ENCODE measurements around the gene GGTLC2.
"Not testable (repeated sequence)": the region's sequence is repeated elsewhere in the genome, so short reads cannot be mapped to it uniquely, and the experiment has no call there.

The GGTLC2 gene

DNA sequence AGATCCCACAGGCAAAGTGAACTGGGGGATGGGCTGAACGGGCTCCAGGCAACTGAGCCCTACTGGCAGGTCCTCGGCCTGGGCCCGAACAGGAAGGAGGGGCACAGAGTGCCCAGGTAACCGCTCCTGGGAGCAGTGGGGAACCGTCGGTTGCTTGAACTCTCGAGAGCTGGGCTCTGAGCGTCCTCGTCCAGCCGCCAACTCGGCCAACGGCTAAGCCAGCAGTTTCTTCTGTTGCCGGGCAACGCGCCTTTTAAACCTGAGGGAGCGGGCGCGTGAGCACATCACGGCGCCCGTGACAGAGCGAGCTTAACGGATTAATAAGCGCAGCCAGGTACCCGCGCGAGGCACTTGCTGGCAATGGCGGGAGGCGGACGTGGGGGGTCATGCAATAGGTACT, at the start of gene GGTLC2:
Gene GGTLC2 (plus strand): TSS at position 301 of the 400 bp plus-strand sequence. CDS start 1,732 bp downstream, outside the sequence.
- not testable (repeated sequence) for DNase-seq

DNA sequence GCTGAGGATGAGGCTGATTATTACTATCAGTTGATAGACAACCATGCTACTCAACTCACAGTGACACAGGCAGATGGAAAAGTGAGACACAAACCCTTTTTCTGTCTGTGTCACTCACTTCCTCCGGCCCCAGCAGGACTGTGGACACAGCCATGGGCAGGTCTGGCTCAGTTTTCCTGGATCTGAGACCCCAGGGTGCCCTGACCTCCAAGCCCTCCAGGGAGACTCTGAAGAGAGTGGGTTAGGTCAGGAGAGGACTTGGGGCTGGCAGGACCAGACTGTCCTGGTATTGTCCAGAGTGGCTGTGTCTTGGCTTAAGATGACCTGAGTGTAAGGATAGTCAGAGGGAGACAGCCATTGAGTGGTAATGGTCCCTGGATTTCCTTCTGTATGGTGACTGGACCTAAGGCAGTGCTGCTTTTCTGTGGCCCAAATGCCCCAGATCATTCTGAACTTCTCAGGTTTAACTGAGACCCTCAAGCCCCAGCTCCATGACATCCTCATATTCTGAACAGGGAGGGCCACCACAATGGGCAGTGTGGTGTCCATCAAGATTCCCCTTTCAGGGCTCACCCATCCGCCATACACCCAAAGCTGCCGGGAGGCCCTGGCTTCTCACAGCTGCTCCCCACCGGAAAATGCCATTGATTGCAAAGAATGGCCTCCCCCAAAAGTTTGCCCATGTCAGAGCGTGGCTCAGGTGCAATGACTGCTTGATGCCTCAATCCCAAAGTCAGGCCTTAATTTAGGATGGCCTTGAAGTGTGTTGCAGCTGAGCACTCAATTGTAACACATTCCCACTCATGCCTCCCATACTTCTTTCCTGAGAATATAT, 49.2 kb upstream of the GGTLC2 start:
- no peak for DNase-seq

DNA sequence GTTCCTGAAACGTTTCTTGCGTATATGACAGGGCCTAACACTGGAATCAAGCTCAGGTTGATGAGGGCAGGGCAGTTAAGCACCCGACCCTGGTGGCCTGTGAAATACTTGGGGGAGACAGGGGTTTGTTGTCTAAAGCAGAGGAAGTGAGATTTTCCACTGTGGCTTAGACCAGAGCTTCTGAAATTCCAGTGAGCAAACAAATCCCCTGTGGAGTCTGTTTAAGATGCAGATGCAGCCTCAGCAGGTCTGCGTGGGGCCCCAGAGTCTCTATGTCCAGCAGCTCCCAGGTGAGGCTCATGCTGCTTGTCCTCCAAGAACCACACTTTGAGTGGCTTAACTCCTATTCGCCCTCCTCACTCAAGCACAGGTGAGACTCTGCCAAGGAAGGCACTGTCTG, 46.3 kb upstream of the GGTLC2 start:
- DNase-seq, result no peak

DNA sequence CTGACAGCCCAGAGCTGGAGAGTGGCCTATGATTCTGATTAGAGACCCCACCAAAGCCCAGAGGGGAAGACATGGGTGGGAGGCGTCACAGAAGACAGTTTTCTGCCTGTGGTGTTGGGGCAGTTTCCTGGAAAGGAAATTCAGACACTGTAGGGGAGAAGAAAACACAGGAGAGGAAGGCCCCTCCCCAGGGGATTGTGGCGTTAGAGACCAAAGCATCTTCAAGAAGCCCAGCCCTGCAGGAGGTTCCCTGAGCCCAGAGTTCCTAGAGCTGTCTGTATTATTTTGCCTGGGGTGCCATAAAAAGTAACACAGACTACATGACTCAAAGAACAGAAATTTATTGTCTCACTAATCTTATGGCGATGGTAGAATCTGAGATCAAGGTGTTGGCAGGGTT, 45.2 kb upstream of the GGTLC2 start:
- DNase-seq, result no peak

DNA sequence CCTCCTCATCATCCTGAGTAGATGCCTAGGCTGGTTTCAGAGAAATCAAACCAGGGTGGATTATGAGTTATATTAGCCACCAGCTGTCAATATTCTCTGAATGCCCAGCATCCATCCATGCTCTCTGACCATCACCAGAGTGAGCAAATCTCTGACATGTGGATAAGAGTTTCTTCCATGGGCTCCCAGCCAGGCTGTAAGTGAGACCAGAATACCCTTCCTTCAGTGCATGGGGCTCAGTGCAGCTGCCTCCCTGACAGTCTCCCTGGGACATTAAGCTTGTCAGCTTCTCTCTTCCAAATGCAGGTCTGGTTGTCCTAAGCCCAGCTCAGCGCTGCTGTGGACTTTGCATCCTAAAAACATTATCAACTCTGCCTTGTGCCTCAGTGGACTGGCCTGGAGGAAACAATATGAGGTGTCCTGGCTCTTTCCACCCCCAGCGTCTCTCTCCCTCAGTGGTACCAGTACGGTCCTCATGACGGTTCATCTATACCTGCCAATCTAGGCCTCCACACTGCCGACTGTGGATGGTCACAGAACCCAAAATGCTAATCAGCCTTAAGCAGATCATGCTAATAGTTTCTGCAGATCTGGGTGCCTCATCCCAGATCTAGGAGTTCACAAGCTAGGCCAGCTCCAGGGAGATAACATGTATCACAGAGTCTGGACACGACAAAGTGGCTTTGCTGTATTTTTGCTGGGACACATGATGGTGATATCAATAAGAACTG, 43.7 kb upstream of the GGTLC2 start:
- DNase-seq, result no peak

DNA sequence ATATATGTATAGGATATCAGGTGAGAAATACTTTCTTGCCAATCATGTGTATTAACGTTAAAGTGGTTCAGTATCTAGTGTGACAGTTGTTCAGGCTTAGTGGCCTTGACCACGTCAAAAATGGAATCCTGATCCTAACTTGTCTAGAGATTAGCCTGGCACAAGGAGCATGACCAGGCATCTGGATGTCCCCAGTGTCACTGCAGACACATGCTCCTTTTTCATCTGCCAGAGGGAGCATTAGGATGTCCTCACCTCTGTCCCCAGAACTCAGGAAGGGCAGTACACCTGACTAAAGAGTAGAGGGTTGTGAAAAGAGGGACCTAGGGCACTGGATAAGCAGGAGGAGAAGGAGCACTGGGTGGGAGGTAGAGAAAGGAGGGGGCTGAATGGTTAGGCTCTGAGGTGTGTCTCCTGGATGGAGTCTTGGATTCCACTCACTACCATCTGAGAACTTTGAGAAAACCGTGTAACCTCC, 40.9 kb upstream of the GGTLC2 start:
- DNase-seq, result no peak

DNA sequence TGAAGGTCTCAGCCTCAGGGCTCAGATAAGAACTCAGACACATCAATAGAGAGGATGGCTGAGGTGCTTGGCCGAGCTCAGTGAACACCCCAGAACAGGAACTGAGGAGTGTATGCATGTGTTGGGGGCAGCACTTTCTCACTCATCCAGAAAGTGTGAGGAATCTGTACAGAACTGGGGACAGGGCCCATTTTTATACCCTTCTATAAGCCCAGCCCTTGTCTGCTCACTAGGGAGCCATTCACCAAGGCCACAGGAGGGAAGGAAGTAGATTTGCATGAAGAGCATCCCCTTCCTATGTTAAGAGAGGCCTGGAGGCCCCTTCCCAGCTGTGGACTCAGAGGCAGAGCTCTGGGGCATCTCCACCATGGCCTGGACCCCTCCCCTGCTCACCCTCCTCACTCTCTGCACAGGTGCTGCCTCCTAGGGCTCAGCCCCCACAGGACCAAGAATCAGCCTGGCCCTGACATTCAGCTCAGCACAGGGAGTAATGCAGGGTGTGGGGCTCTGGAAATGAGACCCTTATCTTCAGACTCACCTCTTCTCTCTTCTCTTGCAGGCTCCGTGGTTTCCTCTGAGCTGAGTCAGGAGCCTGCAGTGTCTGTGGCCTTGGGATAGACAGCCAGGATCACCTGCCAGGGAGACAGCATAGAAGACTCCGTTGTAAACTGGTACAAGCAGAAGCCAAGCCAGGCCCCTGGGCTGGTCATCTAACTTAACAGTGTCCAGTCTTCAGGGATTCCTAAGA, 39.9 kb upstream of the GGTLC2 start:
- DNase-seq, result no peak

DNA sequence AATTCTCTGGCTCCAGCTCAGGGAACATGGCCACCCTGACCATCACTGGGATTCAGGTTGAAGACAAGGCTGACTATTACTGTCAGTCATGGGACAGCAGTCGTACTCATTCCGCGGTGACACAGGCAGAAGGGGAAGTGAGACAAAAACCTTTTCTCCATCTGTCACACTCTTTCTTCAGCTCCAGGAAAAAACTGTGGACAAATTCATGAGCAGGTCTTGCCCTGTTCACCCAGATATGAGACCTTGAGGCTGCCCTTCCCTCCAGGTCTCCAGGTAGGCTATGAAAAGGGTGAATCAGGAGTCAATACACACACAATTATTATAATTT, 39.4 kb upstream of the GGTLC2 start:
- DNase-seq, result no peak

DNA sequence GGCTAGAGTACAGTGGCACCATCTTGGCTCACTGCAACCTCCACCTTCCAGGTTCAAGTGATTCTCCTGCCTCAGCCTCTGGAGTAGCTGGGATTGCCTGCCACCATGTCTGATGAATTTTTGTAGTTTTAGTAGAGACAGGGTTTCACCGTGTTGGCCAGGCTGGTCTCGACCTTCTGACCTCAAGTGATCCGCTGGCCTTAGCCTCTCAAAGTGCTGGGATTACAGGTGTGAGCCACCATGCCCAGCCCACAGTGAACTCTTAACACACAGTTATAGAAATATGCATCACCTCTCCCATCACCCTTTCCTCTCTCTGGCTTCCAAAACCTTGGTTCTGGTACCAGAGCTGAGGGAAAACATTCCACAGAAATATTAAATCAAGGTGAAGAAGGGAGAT, 36.4 kb upstream of the GGTLC2 start:
- not testable (repeated sequence) for DNase-seq

DNA sequence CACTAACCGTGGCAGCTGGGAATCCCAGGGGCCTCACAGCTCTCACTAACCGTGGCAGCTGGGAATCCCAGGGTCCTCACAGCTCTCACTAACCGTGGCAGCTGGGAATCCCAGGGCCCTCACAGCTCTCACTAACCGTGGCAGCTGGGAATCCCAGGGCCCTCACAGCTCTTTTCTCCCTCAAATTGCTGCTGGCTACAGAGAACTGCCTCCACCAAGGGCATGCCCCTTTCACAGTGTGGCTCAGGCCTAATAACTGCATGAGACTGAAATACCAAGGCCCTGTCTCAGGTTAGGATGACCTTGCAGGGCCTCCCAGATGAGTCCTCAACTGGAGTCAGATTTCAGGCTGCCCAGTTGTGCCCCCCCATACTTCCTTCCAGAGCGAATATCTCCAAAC, 35.1 kb upstream of the GGTLC2 start:
- DNase-seq, result no peak

DNA sequence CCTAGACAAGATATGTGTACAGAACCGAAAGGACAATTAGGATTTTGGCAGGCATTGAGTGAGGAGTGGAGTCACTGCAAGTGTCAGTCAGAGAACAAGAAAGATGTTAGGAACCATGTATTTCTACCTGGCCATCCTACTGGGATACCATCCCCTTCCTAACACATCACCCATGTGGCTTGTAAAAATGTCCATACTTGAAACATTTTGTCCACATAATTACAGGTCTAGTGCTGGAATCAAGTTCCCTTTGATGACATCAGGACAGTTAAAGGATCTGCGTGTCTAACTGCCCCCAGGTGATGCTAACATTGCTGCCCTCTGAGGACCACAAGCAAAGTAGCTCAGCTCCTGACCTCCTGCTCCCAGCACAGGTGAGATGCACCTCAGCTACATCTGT, 31.9 kb upstream of the GGTLC2 start:
- DNase-seq, result no peak

DNA sequence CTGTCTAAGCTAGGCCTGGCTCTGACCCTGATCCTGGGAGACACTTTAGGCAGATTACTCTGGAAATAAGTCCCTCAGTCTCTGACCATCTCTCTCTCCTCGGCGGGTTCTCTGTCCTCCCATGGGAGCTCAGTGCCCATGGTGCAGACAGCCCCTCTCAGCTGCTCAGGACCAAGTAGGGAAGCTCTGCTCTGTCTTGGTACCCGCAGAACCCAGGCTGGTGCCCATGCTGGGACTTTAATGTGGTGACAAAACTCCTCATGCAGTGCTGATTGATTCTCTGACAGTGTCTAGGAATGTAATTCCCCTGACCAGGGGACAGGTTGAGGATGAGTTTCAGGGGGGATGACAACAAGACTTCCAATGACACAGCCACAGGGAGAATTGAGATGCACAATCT, 30.3 kb upstream of the GGTLC2 start:
- DNase-seq, result no peak

DNA sequence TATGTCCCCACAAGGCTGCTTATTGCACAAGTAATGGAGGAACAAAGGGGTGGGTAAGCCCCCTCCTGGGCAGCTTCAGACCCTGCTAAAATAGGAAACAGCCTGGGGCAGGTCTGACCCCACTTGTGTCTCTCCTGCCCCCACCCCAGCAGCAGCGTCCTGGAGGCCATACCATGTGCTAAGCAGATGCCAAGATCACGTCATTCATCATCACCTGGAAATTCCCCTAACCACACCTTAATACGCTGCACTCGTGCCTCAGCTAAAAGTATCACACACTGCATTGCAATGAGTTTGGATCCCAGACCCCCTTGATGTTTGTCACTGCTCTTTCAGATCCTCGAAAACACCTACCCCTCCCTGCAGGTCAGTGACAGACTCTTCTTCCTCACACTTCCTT, 27.8 kb upstream of the GGTLC2 start:
- no peak for DNase-seq

DNA sequence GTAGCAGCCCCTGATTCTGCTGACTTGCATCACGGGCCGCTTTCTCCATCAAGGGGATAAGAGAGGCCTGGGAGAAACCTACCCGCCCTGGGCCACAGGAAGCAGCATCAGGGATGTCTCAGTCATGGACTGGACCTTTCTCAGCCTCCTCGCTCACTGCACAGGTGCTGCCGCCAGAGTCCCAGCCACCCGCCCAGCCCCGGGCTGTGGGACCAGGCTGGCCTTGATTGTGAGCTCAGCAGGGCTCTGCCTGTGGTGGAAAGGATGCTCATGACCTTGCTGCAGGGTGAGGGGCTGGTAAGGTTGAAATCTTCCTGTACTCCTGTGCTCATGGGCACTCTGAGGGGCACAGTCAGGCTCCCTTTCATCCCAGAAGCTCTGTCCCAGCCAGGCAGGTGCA, 26.0 kb upstream of the GGTLC2 start:
- no peak for DNase-seq

DNA sequence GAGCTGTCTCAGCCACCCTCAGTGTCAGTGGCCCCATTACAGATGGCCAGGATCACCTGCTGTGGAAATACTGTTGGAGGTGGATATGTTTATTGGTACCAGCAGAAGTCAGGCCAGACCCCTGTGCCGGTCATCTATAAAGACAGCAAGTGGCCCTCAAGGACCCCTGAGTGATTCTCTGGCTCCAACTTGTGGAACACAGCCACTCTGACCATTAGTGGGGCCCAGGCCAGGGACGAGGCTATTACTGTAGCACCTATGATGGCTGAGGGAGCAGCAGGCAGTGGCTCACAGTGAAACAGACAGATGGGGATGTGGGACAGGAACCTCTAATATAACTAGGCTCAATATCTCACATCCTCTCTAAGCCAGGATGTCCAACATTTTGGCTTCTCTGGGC, 25.5 kb upstream of the GGTLC2 start:
- DNase-seq, result no peak

DNA sequence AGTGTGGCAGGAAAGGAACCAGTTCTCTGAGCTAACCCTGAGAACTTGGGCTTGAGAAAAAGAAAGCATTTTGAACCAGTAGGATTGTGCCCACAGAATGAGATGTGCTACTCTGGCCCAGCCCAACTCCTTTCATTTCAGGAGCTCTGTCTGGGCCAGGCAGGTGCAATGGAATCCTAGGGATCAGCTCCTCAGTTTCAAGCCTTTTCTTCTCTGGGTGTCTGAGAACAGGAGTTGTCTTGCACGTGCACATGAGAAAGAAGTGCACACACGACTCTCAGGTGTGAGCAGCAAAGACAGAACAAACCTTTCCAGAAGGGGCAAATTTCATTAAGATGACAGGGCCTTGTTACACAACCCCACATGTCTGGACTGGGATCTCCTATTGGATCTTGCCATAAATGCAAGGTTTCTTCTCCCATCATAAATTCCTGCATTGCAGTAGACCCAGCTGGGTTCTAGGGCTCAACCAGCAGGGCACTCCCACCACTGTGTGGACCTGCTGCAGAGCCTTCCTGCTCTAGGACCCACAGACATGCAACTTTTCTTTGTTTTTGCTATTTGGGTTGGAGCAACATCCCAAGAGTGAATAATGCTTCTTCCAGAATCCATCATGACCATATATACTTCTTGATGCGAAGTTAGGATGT, 24.5 kb upstream of the GGTLC2 start:
- DNase-seq, result no peak

DNA sequence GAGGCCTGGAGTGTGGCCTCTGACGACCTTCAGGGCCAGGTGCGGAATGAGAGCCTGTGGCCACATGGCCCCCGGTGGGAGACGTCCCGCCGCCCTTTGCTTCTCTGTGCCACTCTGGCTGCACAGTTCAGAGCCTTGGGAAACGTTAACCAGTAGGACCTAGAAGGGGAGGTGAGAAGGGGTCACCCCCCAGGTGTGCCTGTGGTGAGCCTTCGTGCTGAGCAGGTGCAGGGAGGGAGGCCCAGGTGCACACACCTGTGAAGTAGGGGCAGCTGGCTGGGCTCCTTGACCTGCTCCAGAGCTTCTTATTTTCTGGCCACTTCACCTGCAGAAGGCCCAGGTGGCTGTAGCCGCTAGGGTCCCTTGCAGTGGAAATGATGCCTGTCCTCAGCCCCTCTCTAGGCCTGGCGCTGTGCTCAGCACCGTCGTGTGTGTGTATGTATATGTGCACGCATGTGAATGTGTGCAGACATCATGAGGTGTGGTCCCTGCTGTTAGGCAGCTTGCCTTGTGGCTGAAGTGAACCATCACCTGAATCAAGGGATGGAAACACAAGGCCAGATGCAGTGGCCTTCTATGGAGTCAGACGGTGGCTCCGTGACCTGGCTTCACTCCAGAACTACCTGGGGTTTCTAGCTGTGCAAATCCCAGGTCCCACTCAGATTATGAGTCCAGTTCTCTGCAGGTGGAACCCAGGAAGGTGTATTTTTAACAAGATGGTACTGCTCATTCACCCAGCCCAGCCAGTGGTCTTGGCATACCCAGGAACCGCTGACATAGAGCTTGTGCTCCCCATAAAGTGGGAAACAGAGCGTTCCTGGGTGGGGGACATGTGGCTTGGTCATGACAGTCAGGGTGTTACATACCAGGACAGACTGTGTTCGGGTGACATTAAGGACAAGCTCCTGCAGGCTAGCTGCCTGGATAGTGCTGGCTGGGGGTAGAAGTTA, 15.6 kb upstream of the GGTLC2 start:
- not testable (repeated sequence) for DNase-seq

DNA sequence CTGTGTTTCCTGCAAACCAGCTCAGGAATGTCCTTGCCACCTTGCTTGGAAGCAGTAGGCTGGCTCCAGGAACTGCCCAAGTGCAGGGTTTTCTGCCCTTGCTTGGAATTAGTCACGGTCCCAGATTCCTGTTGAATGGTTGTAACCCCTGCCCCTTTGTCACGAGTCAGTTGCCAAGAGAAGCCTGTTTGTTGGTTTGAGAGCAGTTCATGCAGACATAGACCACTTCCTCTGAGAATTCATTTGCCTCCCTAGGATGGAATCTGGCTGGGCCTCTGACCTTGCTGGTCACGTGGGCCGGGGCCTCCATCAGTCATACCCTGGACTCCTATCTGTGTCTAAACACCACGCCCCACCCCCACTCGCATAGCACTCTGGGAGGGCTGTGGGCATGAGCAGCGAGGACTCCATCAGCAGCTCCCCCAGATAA, 13.2 kb upstream of the GGTLC2 start:
- not testable (repeated sequence) for DNase-seq

DNA sequence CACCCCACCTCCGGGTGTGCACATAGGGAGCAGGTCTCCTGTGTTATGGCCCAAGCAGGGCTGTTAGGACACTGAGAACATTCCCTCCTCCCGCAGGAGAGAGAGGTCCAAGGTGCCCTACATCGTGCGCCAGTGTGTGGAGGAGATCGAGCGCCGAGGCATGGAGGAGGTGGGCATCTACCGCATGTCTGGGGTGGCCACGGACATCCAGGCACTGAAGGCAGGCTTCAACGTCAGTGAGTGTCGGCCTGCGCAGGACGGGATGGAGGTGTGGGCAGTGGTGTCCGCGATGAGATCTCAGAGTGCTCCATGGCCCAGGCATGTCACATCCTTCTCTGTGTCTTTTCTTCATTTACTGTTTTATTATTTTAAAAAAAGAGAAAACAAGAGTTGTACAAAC, 12.2 kb upstream of the GGTLC2 start:
- DNase-seq, result not testable (repeated sequence)

DNA sequence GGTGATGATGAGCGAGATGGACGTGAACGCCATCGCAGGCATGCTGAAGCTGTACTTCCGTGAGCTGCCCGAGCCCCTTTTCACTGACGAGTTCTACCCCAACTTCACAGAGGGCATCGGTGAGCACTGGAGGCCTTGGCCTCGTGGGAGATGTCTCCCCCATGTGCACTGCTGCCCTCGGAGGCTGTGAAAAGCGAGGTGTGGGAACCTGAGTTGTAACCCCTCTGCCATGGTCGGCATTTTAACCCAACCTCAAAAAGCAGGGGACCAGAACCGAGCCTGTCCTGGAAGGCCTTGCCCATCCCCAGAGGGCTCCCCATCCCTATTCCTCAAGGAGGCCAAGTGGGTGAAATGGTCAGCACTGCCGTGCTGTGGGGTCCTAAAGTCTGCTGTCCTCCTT, 10.9 kb upstream of the GGTLC2 start:
- not testable (repeated sequence) for DNase-seq

DNA sequence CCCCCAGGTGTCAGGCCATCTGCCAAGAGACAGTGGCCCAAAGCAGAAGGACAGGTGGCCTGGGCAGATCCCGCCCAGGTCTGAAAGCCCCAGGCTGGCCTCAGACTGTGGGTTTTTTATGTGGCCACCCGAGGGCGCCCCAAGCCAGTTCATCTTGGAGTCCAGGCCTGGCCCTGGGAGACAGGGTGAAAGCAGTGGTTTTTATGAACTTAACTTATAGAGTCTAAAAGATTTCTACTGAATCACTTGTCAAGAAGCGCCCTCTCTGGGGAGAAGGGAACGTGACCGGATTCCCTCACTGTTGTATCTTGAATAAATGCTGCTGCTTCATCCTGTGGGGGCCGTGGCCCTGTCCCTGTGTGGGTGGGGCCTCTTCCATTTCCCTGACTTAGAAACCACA, 8.2 kb upstream of the GGTLC2 start:
- not testable (repeated sequence) for DNase-seq

All from C1 segment of cervical spinal cord (tissue), 14 donors.